Fibroblast of skin of left biceps (primary cell): ENCODE data around the gene DPP3.
"Not testable (repeated sequence)": the region's sequence is repeated elsewhere in the genome, so short reads cannot be mapped to it uniquely, and the experiment has no call there.

Source experiments
- DNase-seq, 2 experiments: peaks; one replicate each; pipeline ENCODE4 v3.0.0-alpha.2; 2013; ENCODE audit warnings: low read depth in 2 of 2

DPP3 gene

GRCh38 chr11:66532784-66533183, 52.5 kb downstream of the DPP3 start:
- DNase-seq = no peak

GRCh38 chr11:66539170-66539869, 59.1 kb downstream of the DPP3 start:
- no peak for DNase-seq

GRCh38 chr11:66539870-66540213, 59.6 kb downstream of the DPP3 start:
- DNase-seq = no peak

GRCh38 chr11:66540598-66540997, 60.4 kb downstream of the DPP3 start:
- DNase-seq = not testable (repeated sequence)

GRCh38 chr11:66541892-66542291, 61.7 kb downstream of the DPP3 start:
- no peak for DNase-seq

GRCh38 chr11:66542362-66542761, 62.1 kb downstream of the DPP3 start:
- DNase-seq = no peak

GRCh38 chr11:66543263-66544107, 63.3 kb downstream of the DPP3 start:
- DNase-seq = no peak

GRCh38 chr11:66544952-66545351, 64.7 kb downstream of the DPP3 start:
- DNase-seq = not testable (repeated sequence)

GRCh38 chr11:66545701-66546367, 65.6 kb downstream of the DPP3 start, which contains the start of gene ZDHHC24:
TSS of gene ZDHHC24 (minus strand) at chr11:66546048. CDS start at chr11:66546003, 45 bp downstream.
- peak; percentile 91 to 94 for DNase-seq

- DNase-seq = peak in 1 of 2 experiments; percentile 10
These were observed 66.2 kb downstream of the DPP3 start, which contains the start of gene ACTN3 for GRCh38 chr11:66546368-66546965. TSS of gene ACTN3 (plus strand) at chr11:66546903. CDS start at chr11:66546938, 35 bp downstream.

GRCh38 chr11:66546966-66547661, 66.9 kb downstream of the DPP3 start:
- no peak for DNase-seq

- DNase-seq = no peak
These were observed 67.4 kb downstream of the DPP3 start for GRCh38 chr11:66547662-66548009.

GRCh38 chr11:66548041-66548440, 67.8 kb downstream of the DPP3 start:
- DNase-seq = no peak

- no peak for DNase-seq
These were observed 68.8 kb downstream of the DPP3 start for GRCh38 chr11:66548774-66549630.

GRCh38 chr11:66549696-66550095, 69.5 kb downstream of the DPP3 start:
- no peak for DNase-seq

- DNase-seq = no peak
These were observed 70.7 kb downstream of the DPP3 start for GRCh38 chr11:66550887-66551286.

GRCh38 chr11:66554602-66555001, 74.4 kb downstream of the DPP3 start:
- DNase-seq = no peak

- DNase-seq = no peak
These were observed 75.2 kb downstream of the DPP3 start for GRCh38 chr11:66555416-66555815.

GRCh38 chr11:66556086-66556485, 75.9 kb downstream of the DPP3 start:
- DNase-seq = no peak

- DNase-seq = no peak
These were observed 77.6 kb downstream of the DPP3 start for GRCh38 chr11:66557733-66558326.
